NCI-H128 (cell line): ENCODE results near the gene ZSCAN32.

Source experiments
- DNase-seq: peaks from one replicate; lab custom pipeline; 2025; ENCODE audit not compliant: unreplicated experiment; lab: John Stamatoyannopoulos, UW

The ZSCAN32 gene

DNA sequence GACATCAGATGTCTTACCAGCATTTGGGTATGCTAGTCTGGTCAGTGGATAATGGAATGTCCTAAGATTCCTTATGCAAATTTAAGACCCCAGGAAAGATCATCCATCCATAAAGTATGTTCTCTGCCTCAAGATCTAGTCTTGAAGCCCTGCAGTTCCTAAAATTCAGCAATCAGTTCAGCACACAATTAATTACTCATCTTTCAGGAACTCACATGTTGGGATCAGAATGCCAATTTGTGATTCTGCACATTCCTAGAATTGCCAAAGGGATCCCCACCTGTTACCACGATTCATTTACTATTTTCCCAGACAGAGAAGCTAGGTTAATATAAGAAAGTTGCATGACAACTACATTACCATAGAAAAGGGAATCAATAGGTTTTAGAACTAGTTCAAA lies 41.9 kb downstream of the ZSCAN32 start:
- no peak for DNase-seq

- DNase-seq: no peak
Observed at GRCh38 chr16:3356118-3356517, 44.7 kb downstream of the ZSCAN32 start.

GRCh38 chr16:3355589-3355988 lies 45.2 kb downstream of the ZSCAN32 start, which contains the start of gene OR2C1:
Gene OR2C1 (plus strand): TSS chr16:3355889. CDS start chr16:3355941, 52 bp downstream.
- no peak for DNase-seq

- no peak for DNase-seq
Observed at GRCh38 chr16:3349175-3349574, 51.6 kb downstream of the ZSCAN32 start.

DNA sequence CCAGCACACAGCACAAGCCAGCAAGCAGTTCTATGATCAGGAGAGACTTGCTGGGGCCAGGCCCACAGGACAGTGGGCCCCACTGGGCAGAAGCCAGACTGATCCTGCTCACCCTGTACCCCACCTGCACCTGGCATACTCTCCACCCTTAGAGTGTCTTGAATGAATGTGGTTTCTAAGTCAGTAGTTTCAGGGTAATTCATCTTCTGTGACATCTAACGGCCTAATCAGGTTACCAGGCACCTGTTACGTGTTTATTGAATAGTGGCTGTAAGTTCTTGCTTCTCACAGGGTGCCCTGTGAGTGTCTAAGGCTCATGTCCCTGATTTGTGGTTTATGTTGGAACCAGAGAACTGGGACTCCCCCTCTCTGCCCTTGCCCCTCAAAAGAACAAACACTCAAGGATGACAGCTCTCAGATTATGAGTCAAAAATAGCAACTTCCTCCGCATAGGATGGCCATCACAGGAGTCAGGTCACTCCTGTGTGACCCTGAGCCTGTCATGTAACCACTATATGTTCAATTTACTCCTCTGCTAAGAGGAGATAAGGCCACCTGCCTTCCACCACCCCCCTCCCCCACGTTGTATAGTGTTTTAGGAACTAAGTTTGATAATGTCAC lies 52.1 kb downstream of the ZSCAN32 start:
- no peak for DNase-seq

- no peak for DNase-seq
Observed at GRCh38 chr16:3347586-3347985, 53.2 kb downstream of the ZSCAN32 start.

DNA sequence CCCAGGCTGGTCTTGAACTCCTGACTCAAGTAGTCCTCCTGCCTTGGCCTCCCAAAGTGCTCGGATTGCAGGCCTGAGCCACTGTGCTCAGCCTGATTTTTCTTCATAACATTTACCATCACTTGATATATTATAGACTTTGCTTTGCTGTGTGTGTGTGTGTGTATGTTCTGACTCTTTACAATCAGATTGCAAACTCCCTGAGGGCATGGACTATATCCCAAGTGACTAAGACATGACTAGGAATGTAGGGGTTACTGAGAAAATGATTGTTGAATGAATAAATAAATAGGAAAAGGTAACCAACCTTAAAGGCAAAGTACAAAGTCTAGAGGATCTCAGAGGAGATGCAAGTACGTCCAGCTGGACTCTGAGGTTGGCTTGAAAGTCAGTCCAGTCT lies 54.8 kb downstream of the ZSCAN32 start:
- no peak for DNase-seq
